T follicular helper cell (primary cell): ENCODE measurements around the gene FBXO44.

Experiments
- DNase-seq: peaks from one replicate; pipeline ENCODE4 v3.0.0-alpha.2; 2020; ENCODE audit warnings: low read depth

Gene FBXO44

GRCh38 chr1:11690397-11691301, 36.0 kb downstream of the FBXO44 start:
- DNase-seq = no peak

- no peak for DNase-seq
Measured at GRCh38 chr1:11691302-11691914, 36.7 kb downstream of the FBXO44 start, which contains the start of gene DRAXIN. TSS of gene DRAXIN (plus strand) at chr1:11691710. CDS start at chr1:11706259, 14,549 bp downstream.

GRCh38 chr1:11691928-11692711, 37.4 kb downstream of the FBXO44 start:
- DNase-seq = no peak

GRCh38 chr1:11693024-11693590, 38.4 kb downstream of the FBXO44 start:
- no peak for DNase-seq

- DNase-seq = no peak
Measured at GRCh38 chr1:11693917-11694316, 39.2 kb downstream of the FBXO44 start.

GRCh38 chr1:11695861-11696260, 41.2 kb downstream of the FBXO44 start:
- DNase-seq = no peak

- no peak for DNase-seq
Measured at GRCh38 chr1:11697188-11697892, 42.7 kb downstream of the FBXO44 start.

- no peak for DNase-seq
Measured at GRCh38 chr1:11697893-11698210, 43.2 kb downstream of the FBXO44 start.

GRCh38 chr1:11700601-11701467, 46.2 kb downstream of the FBXO44 start:
- DNase-seq = no peak

GRCh38 chr1:11701551-11701961, 46.9 kb downstream of the FBXO44 start:
- DNase-seq = no peak

GRCh38 chr1:11701981-11702803, 47.5 kb downstream of the FBXO44 start:
- DNase-seq = no peak

- no peak for DNase-seq
Measured at GRCh38 chr1:11703357-11704193, 48.9 kb downstream of the FBXO44 start.

- no peak for DNase-seq
Measured at GRCh38 chr1:11704194-11704529, 49.5 kb downstream of the FBXO44 start.

GRCh38 chr1:11704691-11705475, 50.2 kb downstream of the FBXO44 start:
- no peak for DNase-seq

GRCh38 chr1:11705596-11705995, 50.9 kb downstream of the FBXO44 start:
- DNase-seq = no peak

GRCh38 chr1:11706292-11706691, 51.6 kb downstream of the FBXO44 start:
- no peak for DNase-seq

- DNase-seq = no peak
Measured at GRCh38 chr1:11707621-11708276, 53.1 kb downstream of the FBXO44 start.
